GM10248 (cell line): Measurements from ENCODE around the gene PROM2.

ENCODE experiments used
- CTCF ChIA-PET: fragments of 300-600 bp; sonication (Branson Sonifier 250); formaldehyde crosslinking; extraction: SDS; loops from one replicate; lab custom pipeline; 2021; ENCODE audit warnings: antibody characterized with exemption; lab: Yijun Ruan, JAX
- POLR2A ChIA-PET: fragments of 350-650 bp; sonication (Branson Sonifier 250); formaldehyde crosslinking; extraction: SDS; loops from one replicate; lab custom pipeline; 2020; ENCODE audit warnings: antibody characterized with exemption; lab: Yijun Ruan, JAX
- DNase-seq: peaks from one replicate; pipeline ENCODE4 v3.0.0; 2012; ENCODE audit errors: extremely low spot score
- TF ChIP-seq, protein P1 (sequence below): IDR thresholded peaks from 2 replicates; pipeline ENCODE4 v1.5.1; 2012; ENCODE audit warnings: mild to moderate bottlenecking, low read depth; ENCODE audit errors: extremely low read depth, missing control alignments, control extremely low read depth

PROM2 gene

DNA sequence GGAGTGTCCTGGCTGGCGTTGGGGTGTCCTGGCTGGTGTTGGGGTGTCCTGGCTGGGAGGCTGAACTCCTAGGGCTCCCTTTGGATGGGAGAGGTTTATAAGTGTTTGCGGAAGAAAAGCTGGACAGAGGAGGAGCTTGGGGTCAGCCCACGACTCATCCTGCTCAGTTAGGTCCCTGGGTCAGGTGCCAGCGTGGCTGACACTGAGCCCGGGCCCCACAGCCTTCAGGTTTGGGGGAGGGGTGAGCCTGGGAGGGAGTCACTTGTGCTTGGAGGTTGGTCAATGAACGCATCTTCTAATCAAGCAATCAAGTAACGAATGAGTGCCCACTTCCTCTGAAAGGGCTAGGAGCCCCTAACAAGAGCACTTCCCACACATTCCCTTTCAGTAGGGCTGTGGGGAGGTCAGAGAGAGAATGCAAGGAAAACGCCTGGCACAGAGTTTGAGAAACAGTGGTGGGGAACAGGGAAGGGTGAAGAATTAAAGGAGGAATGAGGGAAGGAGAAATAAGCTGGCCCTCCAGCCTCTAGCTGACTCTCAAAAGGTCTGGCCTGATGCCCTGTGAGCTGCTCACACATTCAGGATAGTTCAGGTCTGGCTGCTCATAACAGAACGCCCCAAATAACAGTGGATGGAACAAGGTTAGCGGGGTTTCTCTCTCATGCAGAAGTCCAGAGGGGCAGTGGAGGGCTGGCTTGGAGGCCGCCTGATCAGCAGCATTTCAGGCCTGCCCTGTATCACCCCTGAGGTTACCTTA lies 23.6 kb downstream of the PROM2 start:
- DNase-seq: no peak
- POLR2A ChIA-PET: no interaction called here
- CTCF ChIA-PET: no interaction called here
- TF ChIP-seq, protein P1, sequence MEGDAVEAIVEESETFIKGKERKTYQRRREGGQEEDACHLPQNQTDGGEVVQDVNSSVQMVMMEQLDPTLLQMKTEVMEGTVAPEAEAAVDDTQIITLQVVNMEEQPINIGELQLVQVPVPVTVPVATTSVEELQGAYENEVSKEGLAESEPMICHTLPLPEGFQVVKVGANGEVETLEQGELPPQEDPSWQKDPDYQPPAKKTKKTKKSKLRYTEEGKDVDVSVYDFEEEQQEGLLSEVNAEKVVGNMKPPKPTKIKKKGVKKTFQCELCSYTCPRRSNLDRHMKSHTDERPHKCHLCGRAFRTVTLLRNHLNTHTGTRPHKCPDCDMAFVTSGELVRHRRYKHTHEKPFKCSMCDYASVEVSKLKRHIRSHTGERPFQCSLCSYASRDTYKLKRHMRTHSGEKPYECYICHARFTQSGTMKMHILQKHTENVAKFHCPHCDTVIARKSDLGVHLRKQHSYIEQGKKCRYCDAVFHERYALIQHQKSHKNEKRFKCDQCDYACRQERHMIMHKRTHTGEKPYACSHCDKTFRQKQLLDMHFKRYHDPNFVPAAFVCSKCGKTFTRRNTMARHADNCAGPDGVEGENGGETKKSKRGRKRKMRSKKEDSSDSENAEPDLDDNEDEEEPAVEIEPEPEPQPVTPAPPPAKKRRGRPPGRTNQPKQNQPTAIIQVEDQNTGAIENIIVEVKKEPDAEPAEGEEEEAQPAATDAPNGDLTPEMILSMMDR: no peak

DNA sequence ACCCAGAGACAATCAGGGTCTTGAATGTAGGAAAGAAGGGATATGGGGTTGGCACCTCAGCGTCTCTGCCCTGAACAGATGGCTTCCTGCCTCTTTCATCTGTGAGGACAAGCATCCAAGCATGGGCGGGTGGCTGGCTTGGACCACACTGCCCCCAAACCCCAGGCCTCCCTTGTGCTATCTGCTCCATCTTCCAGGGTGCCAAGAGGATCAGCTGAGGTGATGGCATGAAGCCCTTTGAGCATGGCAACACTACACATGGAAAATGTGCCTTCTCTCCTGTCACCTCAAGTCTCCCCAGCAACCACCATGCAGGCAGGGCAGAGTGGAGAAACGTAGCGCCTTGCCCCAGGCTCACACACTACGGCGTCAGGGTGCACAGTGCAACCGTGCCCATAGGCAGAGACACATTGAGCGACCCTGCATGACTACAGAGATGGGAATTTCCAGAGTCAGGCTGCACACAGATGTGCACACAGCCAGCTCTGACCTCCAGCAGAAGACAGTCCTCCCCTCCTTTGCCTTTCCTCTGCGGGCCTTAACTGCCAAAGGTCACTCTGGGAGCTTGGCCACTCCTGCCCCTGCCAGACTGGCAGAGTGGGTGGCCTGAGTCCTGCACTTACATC lies 24.4 kb downstream of the PROM2 start:
- ChIA-PET POLR2A (no interaction called here), CTCF (no interaction called here)
- DNase-seq: no peak
- TF ChIP-seq, protein P1: no peak

DNA sequence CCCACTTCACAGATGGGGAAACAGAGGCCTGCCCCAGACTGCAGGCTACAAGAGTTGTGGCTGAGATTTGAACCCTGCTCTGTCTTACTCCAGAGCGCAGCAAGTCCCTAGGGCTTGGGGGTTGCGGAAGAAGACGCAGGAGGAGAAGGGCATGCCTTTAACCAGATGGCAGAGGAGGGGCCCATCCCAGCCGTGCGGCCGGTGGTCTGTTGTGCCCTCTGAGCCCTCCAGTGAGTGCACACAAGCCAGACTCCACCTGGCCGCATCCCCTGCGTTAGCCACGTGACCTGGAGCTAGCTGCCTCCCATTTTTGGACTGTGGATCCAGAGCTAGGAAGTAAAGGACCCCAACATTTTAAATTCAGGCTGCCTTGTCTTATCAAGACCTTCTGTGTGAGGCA lies 25.7 kb downstream of the PROM2 start:
- POLR2A ChIA-PET: no interaction called here
- no peak for DNase-seq
- CTCF ChIA-PET: no interaction called here
- TF ChIP-seq, protein P1: no peak

DNA sequence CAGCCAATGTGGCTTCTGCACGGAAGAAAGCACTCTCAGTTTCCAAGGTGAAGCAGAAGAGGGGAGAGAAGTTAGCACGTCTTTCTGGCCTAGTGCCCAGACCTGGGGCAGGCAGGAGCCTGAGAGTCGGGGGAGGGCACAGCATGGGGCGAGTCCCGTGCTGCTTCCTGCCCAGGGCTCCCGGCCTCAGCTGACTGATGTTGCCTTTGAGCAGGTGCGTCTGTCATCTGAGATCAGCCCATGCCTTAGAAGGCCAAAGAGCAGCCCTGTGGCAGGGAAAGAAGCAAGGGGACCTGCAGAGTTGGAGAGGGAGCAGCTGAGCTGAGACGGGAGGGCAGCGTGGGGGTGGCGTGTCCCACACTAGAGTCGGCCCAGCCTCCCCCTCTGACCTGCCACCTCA lies 26.2 kb downstream of the PROM2 start:
- DNase-seq: no peak
- TF ChIP-seq, protein P1: no peak
- ChIA-PET POLR2A (no interaction called here), CTCF (no interaction called here)

DNA sequence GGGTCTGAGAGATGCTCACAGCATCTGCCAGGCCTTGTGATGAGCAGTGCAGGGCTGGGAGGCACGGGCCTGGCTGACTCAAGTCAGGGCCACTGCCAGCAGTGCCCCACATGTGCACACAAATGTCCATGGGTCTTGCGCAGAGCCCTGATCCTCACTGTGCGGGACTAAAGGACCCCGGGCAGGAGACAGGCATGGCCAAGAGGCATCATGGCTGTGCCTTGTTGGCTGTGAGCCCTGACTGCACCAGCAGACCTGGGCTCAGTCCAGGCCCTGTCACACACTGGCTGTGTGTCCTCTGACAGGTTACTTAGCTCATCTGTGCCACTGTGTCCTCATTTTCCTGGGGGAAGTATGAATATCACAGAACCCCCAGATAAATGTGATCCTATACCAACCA lies 26.9 kb downstream of the PROM2 start:
- ChIA-PET CTCF (no interaction called here), POLR2A (no interaction called here)
- no peak for DNase-seq
- TF ChIP-seq, protein P1: no peak

DNA sequence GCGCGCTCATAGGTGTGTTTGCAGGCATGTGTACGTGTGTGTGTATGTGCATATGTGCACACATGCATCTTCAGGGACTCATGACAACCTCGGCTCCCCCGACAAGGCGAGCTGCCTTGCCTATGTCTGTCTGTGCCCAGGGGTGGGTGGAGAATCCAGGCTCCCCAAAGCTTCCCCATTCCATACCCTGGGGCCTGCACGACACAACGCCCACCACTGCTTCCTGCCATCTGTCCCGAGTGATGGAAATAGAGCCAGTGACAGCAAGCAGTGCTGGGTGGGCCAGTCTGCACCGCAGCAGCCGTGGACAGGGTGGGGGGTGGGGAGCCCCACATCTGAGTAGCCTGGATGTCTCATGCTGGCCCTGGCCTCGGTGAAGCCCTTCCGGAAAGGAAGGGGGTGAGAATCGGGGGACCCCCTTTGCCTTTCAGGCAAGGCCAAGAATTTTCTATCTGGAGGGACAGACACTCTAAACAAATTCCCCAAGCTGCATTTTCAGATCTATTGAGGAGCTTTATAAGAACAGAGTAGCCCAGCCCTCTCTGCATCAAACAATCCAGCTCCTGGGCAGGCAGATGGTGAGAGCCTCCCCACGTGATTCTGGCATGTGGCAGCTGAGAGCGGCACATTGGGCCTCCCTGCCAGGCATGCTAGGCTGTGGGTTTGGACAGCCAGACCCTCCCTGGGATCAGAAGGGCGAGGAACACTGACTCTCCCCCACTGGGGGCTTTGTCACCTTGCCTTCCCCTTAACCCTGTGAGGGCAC lies 27.8 kb downstream of the PROM2 start:
- CTCF ChIA-PET: no interaction called here

More for the DNA sequence above, 27.8 kb downstream of the PROM2 start:
- no peak for DNase-seq
- POLR2A ChIA-PET: no interaction called here
- TF ChIP-seq, protein P1: no peak
